LNCAP (cell line): ENCODE measurements around the gene CCDC142.

ENCODE experiments used
- CTCF ChIP-seq: fragments of 450-650 bp; IDR thresholded peaks from 2 replicates; pipeline ENCODE4 v1.5.1; 2017; ENCODE audit warnings: mild to moderate bottlenecking

Gene CCDC142

GRCh38 chr2:74510272-74510671, 27.5 kb upstream of the CCDC142 start:
- no peak for TF ChIP-seq CTCF

DNA sequence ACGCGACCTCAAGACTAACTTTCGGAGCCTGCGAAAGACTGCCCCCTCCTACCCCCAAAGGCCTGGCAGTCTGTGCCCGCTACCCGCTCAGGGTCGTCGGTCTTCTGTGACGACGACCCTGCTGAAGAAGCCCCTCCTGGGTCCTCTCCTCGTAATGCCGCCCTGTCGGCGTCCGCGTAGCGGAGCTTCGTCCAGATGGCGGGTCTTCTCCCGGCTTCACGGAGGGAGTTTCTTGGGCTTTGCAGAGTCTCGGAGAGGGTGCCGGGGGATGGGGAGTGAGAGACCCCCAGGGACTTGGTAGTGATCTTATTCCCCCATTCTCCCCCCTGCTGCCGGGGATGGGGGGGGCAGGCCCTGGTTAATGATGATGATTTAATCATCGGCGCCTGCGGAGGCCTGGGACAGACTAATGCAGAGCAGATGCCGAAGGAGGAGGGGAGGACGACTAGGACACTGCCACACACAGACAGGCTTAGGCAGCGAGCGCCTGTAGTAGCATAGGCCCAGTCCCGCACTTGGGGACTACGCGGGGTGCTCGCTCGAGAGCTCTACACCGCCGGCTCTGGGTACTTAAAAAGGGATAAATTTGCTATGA, 25.2 kb upstream of the CCDC142 start:
- TF ChIP-seq CTCF: no peak

GRCh38 chr2:74507145-74507925, 24.5 kb upstream of the CCDC142 start, which contains the start of gene PCGF1:
Gene PCGF1, minus strand, starts transcription at chr2:74507695. Its CDS starts 27 bp downstream, at chr2:74507668.
- no peak for TF ChIP-seq CTCF

DNA sequence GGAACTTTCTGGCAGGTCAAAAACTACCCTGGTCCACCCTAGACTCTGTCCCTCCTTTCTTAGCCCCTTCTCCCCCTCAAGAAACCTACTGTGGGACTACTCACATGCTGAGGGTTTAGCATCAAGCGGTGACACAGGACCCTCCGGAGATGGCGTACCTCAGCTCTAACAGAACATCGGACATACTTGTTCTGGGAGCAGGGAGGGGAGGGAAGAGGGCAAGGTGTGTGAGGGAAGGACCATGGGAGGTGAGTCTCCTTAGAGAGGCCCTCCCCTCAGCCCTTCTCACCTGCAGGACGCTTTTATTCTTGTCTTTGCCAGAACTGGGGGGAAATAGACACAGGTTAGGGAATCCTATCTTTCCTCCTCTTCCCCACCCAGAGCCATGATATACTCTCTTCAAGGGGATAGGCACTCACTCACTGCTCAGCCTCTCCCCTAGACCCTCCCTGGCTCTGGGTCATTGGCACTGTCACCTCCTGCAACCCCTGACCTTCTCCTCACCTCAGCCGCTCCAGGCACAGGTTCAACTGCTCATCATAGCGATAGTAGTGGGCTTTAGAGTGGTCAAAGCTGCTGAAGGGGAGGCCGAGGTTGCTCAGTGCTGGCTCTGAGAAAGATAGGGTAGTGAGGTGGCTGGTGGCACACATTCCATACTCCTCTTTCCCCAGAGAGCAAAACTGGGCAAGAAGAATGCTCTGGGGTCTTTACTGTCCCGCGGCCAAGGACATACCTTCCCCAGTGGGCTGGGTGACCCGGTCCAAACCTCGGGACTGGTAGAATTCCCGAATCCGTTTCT, 22.8 kb upstream of the CCDC142 start:
- TF ChIP-seq CTCF: no peak

GRCh38 chr2:74504591-74504990, 21.8 kb upstream of the CCDC142 start:
- TF ChIP-seq CTCF: no peak

GRCh38 chr2:74503506-74504475, 21.0 kb upstream of the CCDC142 start:
- no peak for TF ChIP-seq CTCF
